LNCAP (cell line): Measurements from ENCODE around the gene CD81.

Source experiments
- CTCF ChIP-seq: fragments of 450-650 bp; IDR thresholded peaks from 2 replicates; pipeline ENCODE4 v1.5.1; 2017; ENCODE audit warnings: mild to moderate bottlenecking

The CD81 gene

GRCh38 chr11:2412323-2412722, 35.2 kb downstream of the CD81 start:
- no peak for TF ChIP-seq CTCF

DNA sequence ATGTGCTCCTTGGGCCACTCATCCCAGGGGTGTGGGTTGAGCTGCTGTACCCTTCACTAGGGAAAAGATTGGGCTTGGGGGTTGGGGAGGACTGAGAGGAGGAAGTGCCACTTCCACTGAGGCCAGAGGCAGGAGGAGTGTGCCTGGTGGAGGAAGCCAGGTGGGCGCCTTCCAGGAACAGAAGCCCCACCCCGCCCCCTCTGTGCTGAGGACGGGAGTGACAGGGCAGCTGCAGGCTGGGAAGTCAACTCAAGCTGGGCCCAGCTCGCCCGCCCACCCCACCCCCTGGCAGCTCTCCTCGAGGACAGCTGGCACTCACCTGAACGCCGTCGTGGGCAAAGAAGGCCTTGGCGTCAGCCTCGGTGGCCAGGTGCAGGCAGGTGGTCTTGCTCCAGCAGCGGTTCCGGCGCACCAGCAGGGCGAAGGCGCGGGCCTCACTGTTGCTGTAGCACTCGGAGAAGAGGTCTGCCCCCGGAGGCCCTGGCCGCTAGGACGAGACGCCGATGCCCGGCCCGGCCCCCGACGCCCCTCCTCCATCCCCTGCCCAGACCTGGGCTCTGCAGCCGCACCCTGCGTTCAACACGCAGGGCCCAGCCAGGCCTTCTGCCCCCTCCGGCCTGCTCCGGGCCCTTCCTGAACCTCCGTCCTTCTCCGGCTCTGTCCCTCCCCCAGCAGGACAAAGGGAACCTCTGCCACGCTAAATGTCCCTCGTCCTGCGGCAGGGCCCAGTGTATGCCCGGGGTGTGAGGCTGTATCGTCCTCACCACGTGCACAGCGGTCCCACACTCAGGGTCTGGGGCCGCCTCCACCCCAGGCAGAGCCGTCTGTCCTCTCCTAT, 36.9 kb downstream of the CD81 start:
- no peak for TF ChIP-seq CTCF

- no peak for TF ChIP-seq CTCF
Observed at GRCh38 chr11:2414616-2415015, 37.5 kb downstream of the CD81 start.

DNA sequence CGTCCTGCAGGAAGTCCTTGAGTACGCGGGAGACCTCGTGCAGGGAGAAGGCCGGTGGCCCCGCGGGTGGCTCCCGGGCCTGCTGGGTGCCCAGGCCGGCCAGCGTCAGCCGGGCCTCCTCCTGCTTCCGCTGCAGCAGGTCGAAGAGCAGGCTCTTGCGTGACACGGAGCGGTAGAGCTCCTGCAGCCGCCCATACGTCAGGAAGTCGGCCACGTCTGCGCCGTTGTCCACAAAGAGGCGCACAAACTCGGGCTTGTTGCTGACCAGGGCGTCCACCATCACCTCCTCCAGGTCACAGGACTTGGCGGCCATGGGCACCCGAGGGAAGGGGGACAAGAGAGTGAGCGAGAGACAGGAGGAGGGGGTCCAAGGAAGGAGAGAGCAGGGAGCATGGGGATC, 38.1 kb downstream of the CD81 start:
- no peak for TF ChIP-seq CTCF

DNA sequence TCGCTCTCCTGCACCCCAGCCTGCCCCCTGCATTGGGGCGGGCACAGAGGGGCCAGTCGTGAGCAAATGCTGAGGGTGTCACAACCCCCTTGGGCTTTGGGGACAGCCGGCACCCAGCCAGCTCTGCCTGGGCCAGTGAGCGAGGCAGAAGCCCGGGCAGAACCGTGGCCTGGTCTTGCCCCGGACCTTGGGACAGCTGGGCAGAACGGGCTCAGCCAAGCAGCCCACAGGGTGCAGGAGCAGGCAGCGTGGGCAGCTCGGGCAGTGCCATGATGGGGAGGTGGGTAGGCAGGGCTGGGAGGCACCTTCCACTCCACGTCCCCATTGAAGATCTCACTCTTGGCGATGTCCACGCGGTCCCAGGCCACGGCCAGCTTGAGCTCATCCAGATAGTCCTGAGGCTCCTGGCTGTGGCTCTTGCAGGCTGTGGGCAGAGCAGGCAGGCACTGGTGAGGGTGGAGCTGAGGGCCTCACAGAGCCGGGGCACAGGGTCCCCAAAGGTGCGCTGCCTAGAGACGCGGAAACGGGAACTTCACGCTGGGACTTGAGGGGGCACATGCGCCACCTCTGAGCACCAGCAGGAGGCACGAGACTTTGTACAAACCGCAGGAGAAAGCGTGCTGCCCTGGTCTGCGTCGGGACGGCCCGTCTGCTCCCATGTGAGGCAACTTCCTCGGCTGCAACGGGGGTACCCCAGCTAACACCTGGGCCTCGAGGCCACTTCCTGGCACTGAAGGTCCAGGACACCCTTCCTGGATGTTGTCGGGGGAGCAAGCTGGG, 38.7 kb downstream of the CD81 start:
- 0 out of 2 replicates have a peak, but pooled peaks have one; percentile 9 for TF ChIP-seq CTCF

GRCh38 chr11:2416765-2417164, 39.7 kb downstream of the CD81 start:
- no peak for TF ChIP-seq CTCF

DNA sequence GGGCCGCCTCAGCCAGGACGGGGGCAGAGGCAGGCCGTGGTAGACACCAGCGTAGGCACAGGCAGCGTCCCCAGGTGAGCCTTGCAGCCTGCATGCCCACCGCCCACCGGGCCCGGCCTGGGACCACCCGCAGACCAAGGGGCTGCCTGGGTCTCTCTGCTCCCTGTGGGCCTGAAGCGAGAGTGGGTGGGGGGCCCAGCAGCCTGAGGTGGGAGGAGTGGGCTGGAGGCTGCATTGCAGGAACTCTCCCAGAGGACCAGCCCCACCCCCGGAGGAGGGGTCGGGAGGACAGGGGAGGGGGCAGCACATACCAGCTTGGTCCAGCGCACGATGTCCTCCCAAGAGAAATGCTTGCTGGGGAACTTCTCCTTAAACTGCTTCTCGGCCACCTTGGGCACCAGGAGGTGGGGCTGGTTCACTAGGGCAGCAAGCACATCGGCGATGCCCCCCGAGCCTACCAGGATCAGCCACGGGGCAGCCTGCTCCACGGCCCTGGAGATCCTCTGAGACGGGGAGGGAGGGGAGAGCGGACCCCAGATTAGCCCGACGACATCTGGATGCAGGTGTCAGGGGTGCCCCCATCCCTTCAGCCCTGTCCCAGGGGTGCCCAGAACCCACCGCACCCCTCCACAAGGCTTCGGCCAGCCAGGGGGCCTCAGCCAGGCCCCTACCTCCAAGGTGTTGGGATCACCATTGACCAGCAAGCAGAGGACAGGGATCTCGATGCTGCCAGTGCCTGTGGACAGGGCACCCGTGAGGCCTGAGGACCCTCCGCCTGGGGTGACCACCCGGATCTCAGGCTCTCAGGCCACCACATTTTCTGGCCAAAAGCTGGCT, 41.0 kb downstream of the CD81 start:
- TF ChIP-seq CTCF: no peak
